RWPE1 (cell line): ENCODE data around the gene SSTR3.
"Not testable (repeated sequence)": the region's sequence is repeated elsewhere in the genome, so short reads cannot be mapped to it uniquely, and the experiment has no call there.

Experiments used
- CTCF ChIA-PET: fragments of 350-600 bp; sonication (Branson Sonifier 250); formaldehyde crosslinking; extraction: SDS; loops from one replicate; lab custom pipeline; 2021; lab: Yijun Ruan, JAX
- POLR2A ChIA-PET: fragments of 400-600 bp; formaldehyde crosslinking; extraction: SDS; loops from one replicate; lab custom pipeline; 2020; ENCODE audit warnings: antibody characterized with exemption; ENCODE audit not compliant: low non-redundant PET; lab: Yijun Ruan, JAX
- DNase-seq: peaks from one replicate; pipeline ENCODE4 v3.0.0; 2012; ENCODE audit warnings: low spot score
- H3K27ac ChIP-seq: fragments of 450-650 bp; 2 replicates; pipeline ENCODE4 v1.5.1; 2017
- TF ChIP-seq, protein P1 (sequence below): fragments of 450-650 bp; conservative IDR thresholded peaks from 2 replicates; pipeline ENCODE4 v1.5.1; 2017; ENCODE audit warnings: low read depth, mild to moderate bottlenecking

SSTR3 gene

DNA sequence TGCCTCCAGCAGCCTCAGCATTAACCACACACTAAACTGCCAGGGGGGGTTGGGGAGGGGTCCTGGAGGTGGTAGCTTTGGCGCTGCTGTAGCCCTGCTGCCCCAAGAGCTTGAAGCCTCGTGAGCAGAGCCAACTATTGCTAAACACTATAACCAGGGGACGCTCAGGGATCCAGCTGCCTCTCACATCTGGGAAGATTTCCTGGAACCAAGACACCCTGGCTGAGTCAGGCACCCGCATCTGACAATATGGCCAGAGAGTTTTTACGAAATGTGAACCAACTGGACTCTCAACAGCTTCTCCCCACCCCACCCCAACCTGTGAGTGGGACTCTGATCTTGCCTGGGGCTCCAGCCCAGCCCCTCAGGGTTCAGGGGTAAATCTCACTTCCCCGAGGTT, 38.6 kb downstream of the SSTR3 start:
- no peak for DNase-seq
- CTCF ChIA-PET, result no interaction called here
- POLR2A ChIA-PET, result no interaction called here
- peak overlapping the region; percentile 16; the same call in 1 of the 2 replicates for H3K27ac ChIP-seq
- TF ChIP-seq, protein P1, sequence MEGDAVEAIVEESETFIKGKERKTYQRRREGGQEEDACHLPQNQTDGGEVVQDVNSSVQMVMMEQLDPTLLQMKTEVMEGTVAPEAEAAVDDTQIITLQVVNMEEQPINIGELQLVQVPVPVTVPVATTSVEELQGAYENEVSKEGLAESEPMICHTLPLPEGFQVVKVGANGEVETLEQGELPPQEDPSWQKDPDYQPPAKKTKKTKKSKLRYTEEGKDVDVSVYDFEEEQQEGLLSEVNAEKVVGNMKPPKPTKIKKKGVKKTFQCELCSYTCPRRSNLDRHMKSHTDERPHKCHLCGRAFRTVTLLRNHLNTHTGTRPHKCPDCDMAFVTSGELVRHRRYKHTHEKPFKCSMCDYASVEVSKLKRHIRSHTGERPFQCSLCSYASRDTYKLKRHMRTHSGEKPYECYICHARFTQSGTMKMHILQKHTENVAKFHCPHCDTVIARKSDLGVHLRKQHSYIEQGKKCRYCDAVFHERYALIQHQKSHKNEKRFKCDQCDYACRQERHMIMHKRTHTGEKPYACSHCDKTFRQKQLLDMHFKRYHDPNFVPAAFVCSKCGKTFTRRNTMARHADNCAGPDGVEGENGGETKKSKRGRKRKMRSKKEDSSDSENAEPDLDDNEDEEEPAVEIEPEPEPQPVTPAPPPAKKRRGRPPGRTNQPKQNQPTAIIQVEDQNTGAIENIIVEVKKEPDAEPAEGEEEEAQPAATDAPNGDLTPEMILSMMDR, result no peak

DNA sequence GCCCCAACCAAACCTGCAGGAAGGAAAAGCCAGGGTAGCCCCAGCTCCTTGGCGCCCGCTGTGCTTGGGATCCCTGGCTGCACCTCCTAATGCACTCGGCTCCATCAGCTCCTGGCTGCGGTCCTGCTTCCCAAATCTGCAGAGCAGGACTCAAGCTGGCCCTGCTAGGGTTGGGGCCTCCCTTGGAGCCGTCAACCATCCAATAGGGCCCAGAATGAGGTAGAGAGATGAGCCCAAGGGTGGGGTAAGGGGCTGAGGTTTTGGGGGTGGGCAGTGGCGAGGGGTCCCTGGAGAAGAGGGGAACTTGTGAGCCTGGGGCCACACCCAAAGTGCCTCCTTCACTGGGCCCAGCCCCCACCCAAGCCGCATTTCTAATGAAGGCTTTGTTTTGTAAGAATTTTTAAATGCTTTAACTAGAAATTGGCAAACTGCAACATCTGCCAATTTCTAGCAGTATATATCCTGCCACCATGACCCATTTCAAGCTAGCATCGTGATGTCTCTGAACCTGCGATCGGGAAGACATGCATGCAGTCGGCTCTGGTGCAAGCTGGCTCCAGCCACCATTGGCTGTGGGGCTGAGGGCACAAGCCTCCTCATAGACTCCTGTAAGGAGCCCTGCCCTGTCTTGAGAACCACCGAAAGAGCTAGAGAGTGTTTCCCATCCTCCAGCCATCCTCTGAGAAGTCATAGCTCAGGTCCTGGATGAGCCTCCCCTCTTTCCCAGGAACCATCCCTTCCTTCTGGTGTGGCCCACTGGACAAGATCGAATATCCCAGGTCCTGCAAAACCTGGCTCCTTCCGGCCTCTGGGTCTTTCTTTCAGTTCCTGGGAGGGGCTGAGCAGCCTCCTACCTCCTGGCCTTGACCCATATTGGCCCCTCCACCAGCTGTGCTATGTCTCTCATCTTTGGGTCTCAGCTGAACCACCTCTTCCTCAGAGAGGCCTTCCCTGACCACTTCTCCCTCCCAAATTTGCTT, 39.7 kb downstream of the SSTR3 start:
- TF ChIP-seq, protein P1, result no peak

GRCh38 chr22:37171662-37172061, 40.6 kb downstream of the SSTR3 start:
- CTCF ChIA-PET, result interaction anchor here (1.5 kb wide), 1 partner anchor 28 kb away, joined by 3 read pairs; no protein-coding TSS in a partner anchor
- POLR2A ChIA-PET, result no interaction called here
- DNase-seq, result no peak
- TF ChIP-seq, protein P1, result no peak
- no peak overlapping the region for H3K27ac ChIP-seq

More for the DNA sequence above, 39.7 kb downstream of the SSTR3 start:
- DNase-seq, result no peak
- no peak overlapping the region for H3K27ac ChIP-seq
- CTCF ChIA-PET, result no interaction called here
- POLR2A ChIA-PET, result no interaction called here

DNA sequence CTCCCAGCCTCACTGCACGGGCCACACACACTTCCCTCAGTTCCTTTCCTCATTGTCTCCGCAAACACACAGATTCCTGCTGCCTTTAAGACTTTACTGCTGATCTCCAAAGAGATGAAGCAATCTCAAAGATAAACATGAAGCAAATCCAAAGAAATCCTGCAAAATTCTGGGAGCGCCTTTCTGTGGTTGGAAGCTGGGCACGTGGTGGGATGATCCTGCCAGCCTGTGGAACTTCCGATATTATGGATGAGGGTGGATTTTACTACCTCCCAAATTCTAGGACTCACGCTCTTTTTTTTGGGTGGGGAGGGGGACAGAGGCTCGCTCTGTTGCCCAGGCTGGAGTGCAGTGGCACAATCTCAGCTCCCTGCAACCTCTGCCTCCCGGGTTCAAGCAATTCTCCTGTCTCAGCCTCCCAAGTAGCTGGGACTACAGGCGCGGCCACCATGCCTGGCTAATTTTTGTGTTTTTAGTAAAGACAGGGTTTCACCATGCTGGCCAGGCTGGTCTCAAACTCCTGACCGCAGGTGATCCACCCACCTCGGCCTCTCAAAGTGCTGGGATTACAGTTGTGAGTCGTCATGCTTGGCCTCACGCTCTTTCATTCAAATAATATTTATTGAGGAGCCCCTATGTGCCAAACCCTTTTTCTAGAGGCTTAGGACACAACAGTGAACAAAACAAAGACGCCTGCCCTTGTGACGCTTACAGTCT, 41.4 kb downstream of the SSTR3 start:
- CTCF ChIA-PET, result interaction anchor here (0.6 to 1.5 kb wide), 2 partner anchors 29 to 55 kb away, joined by 3 read pairs; no protein-coding TSS in a partner anchor

DNA sequence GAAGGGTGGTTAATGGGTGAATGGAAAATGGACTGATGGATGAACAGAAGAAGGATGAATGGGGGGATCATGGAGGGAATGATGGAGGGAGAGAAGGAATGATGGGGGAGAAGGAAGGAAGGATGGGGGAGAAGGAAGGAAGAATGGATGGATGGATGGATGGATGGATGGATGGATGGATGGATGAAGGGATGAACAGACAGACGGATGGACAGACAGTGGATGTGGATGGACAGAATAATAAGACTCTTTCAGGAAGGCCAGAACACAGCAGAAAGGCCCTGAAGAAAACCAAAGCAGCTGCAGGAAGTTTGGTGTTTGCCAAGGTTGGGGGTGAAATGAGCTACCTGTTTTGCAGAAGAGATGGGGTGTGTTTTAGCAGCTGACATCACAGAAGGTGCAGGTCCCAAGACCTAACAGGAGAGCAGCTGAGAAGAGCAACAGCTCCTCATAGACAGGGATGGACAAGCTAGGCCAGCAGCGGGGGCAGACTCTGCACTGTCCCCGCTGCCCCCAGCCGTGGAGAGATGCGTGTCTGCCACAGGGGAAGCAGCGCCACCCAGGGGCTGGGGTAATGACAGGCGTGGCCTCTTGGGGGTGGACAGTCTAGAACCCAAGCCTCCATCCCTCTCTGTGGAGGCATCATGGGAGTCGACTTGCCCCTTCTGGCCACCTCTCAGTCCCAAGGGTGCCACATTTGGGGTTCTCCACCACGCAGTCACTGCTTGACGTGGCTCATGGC, 42.2 kb downstream of the SSTR3 start:
- TF ChIP-seq, protein P1, result no peak
- no peak overlapping the region for H3K27ac ChIP-seq
- CTCF ChIA-PET, result interaction anchor here (0.6 to 1.5 kb wide), 2 partner anchors 29 to 56 kb away, joined by 3 read pairs; no protein-coding TSS in a partner anchor
- DNase-seq, result no peak
- POLR2A ChIA-PET, result no interaction called here

More for the DNA sequence above, 41.4 kb downstream of the SSTR3 start:
- DNase-seq, H3K27ac ChIP-seq, POLR2A ChIA-PET: not testable (repeated sequence)

- ChIA-PET CTCF (no interaction called here), POLR2A (no interaction called here)
- TF ChIP-seq, protein P1, result no peak
Measured at GRCh38 chr22:37169406-37169805, 42.9 kb downstream of the SSTR3 start.

More at GRCh38 chr22:37169406-37169805, 42.9 kb downstream of the SSTR3 start:
- no peak for DNase-seq
- H3K27ac ChIP-seq, result no peak overlapping the region
